SK-N-SH treated with all-trans-retinoic acid at 6 μM for 48 hours (cell line): ENCODE measurements around the gene ART3.

Source experiments
- ATAC-seq: fragments of 200-7000 bp; cut with Tn5 transposase; 3 replicates; pipeline ENCODE4 v1.9.1; 2020; ENCODE audit warnings: mild to moderate bottlenecking, moderate library complexity
- ARNTL ChIP-seq: fragments of 450-650 bp; formaldehyde crosslinking; IDR thresholded peaks from 2 replicates; pipeline ENCODE4 v1.5.0; 2020; ENCODE audit warnings: low read depth, mild to moderate bottlenecking, moderate library complexity, borderline replicate concordance
- BACH2 ChIP-seq: fragments of 250-450 bp; sonication (Bioruptor Pico); IDR thresholded peaks from 2 replicates; pipeline ENCODE4 v1.9.0; 2021; ENCODE audit warnings: mild to moderate bottlenecking, borderline replicate concordance
- CREB5 ChIP-seq: fragments of 250-450 bp; sonication (Bioruptor Pico); IDR thresholded peaks from 2 replicates; pipeline ENCODE4 v1.5.1; 2020; ENCODE audit warnings: low read depth, mild to moderate bottlenecking, moderate library complexity
- CSDC2 ChIP-seq: fragments of 250-450 bp; sonication (Bioruptor Pico); IDR thresholded peaks from 2 replicates; pipeline ENCODE4 v1.5.0; 2020; ENCODE audit warnings: mild to moderate bottlenecking, moderate library complexity
- CSRNP3 ChIP-seq: fragments of 250-450 bp; sonication (Bioruptor Pico); IDR thresholded peaks from 2 replicates; pipeline ENCODE4 v1.5.1; 2021; ENCODE audit warnings: mild to moderate bottlenecking, moderate library complexity
- ESRRG ChIP-seq: fragments of 250-450 bp; sonication (Bioruptor Pico); IDR thresholded peaks from 2 replicates; pipeline ENCODE4 v1.6.1; 2021; ENCODE audit warnings: mild to moderate bottlenecking
- GLIS3 ChIP-seq: fragments of 250-450 bp; sonication (Bioruptor Pico); IDR thresholded peaks from 2 replicates; pipeline ENCODE4 v1.5.0; 2020; ENCODE audit warnings: mild to moderate bottlenecking, moderate library complexity
- OSR1 ChIP-seq: fragments of 250-450 bp; sonication (Bioruptor Pico); IDR thresholded peaks from 2 replicates; pipeline ENCODE4 v1.8.0; 2022; ENCODE audit warnings: moderate library complexity, mild to moderate bottlenecking, inconsistent platforms
- PATZ1 ChIP-seq: fragments of 250-450 bp; sonication (Bioruptor Pico); IDR thresholded peaks from 2 replicates; pipeline ENCODE4 v1.8.0; 2020; ENCODE audit warnings: mild to moderate bottlenecking, moderate library complexity, borderline replicate concordance
- PPARA ChIP-seq: fragments of 250-450 bp; sonication (Bioruptor Pico); IDR thresholded peaks from 2 replicates; pipeline ENCODE4 v1.5.0; 2020; ENCODE audit warnings: mild to moderate bottlenecking, borderline replicate concordance
- RARB ChIP-seq: fragments of 250-450 bp; sonication (Bioruptor Pico); IDR thresholded peaks from 2 replicates; pipeline ENCODE4 v1.8.0; 2021; ENCODE audit warnings: mild to moderate bottlenecking, moderate library complexity
- SNAI2 ChIP-seq: fragments of 250-450 bp; sonication (Bioruptor Pico); IDR thresholded peaks from 2 replicates; pipeline ENCODE4 v1.5.0; 2020; ENCODE audit warnings: mild to moderate bottlenecking, moderate library complexity
- TCF4 ChIP-seq: fragments of 250-450 bp; sonication (Bioruptor Pico); IDR thresholded peaks from 2 replicates; pipeline ENCODE4 v1.8.0; 2021; ENCODE audit warnings: mild to moderate bottlenecking, moderate library complexity, borderline replicate concordance
- TOX ChIP-seq: fragments of 250-450 bp; sonication (Bioruptor Pico); IDR thresholded peaks from 2 replicates; pipeline ENCODE4 v1.8.0; 2021; ENCODE audit warnings: mild to moderate bottlenecking, moderate library complexity, borderline replicate concordance
- ZC3H10 ChIP-seq: fragments of 250-450 bp; sonication (Bioruptor Pico); IDR thresholded peaks from 2 replicates; pipeline ENCODE4 v1.5.1; 2021; ENCODE audit warnings: mild to moderate bottlenecking, moderate library complexity
- ZFP3 ChIP-seq: fragments of 250-450 bp; sonication (Bioruptor Pico); IDR thresholded peaks from 2 replicates; pipeline ENCODE4 v1.5.0; 2020; ENCODE audit warnings: mild to moderate bottlenecking, moderate library complexity
- ZFP30 ChIP-seq: fragments of 450-650 bp; formaldehyde crosslinking; IDR thresholded peaks from 2 replicates; pipeline ENCODE4 v1.5.0; 2022; ENCODE audit warnings: mild to moderate bottlenecking, moderate library complexity
- ZNF565 ChIP-seq: fragments of 450-650 bp; formaldehyde crosslinking; conservative IDR thresholded peaks from 2 replicates; pipeline ENCODE4 v1.5.0; 2020; ENCODE audit warnings: low read depth, mild to moderate bottlenecking, moderate library complexity
- ZNF70 ChIP-seq: fragments of 450-650 bp; formaldehyde crosslinking; IDR thresholded peaks from 2 replicates; pipeline ENCODE4 v1.5.0; 2020; ENCODE audit warnings: mild to moderate bottlenecking, moderate library complexity
- ZNF8 ChIP-seq: fragments of 450-650 bp; formaldehyde crosslinking; IDR thresholded peaks from 2 replicates; pipeline ENCODE4 v1.5.0; 2020; ENCODE audit warnings: mild to moderate bottlenecking, moderate library complexity
- TF ChIP-seq, protein P1 (sequence below): fragments of 250-450 bp; sonication (Bioruptor Pico); IDR thresholded peaks from 2 replicates; pipeline ENCODE4 v1.5.0; 2020; ENCODE audit warnings: mild to moderate bottlenecking, moderate library complexity
- TF ChIP-seq, protein P2 (sequence below): fragments of 250-450 bp; sonication (Bioruptor Pico); IDR thresholded peaks from 2 replicates; pipeline ENCODE4 v1.8.0; 2021; ENCODE audit warnings: low read depth, mild to moderate bottlenecking, moderate library complexity, borderline replicate concordance

ART3 gene

GRCh38 chr4:76074468-76074867 lies at the start of gene ART3:
ART3 (plus strand) TSS chr4:76074709; CDS start chr4:76075890, 1,181 bp downstream.
- no peak for ATAC-seq
- TF ChIP-seq ZFP30 (no peak), CREB5 (CRISPR knock-in tag) (no peak), PATZ1 (no peak), ARNTL (CRISPR knock-in tag) (no peak), ZNF8 (CRISPR knock-in tag) (no peak), BACH2 (CRISPR knock-in tag) (no peak), GLIS3 (no peak), ZNF565 (no peak)
- TF ChIP-seq, protein P1, sequence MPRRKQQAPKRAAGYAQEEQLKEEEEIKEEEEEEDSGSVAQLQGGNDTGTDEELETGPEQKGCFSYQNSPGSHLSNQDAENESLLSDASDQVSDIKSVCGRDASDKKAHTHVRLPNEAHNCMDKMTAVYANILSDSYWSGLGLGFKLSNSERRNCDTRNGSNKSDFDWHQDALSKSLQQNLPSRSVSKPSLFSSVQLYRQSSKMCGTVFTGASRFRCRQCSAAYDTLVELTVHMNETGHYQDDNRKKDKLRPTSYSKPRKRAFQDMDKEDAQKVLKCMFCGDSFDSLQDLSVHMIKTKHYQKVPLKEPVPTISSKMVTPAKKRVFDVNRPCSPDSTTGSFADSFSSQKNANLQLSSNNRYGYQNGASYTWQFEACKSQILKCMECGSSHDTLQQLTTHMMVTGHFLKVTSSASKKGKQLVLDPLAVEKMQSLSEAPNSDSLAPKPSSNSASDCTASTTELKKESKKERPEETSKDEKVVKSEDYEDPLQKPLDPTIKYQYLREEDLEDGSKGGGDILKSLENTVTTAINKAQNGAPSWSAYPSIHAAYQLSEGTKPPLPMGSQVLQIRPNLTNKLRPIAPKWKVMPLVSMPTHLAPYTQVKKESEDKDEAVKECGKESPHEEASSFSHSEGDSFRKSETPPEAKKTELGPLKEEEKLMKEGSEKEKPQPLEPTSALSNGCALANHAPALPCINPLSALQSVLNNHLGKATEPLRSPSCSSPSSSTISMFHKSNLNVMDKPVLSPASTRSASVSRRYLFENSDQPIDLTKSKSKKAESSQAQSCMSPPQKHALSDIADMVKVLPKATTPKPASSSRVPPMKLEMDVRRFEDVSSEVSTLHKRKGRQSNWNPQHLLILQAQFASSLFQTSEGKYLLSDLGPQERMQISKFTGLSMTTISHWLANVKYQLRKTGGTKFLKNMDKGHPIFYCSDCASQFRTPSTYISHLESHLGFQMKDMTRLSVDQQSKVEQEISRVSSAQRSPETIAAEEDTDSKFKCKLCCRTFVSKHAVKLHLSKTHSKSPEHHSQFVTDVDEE: no peak
- TF ChIP-seq, all 23 proteins: peak for 0

GRCh38 chr4:76028350-76028765 lies 46.2 kb upstream of the ART3 start:
- TF ChIP-seq OSR1 (no peak), ARNTL (CRISPR knock-in tag) (no peak), TOX (CRISPR knock-in tag) (no peak), PATZ1 (no peak), ZNF70 (CRISPR knock-in tag) (no peak), TCF4 (CRISPR knock-in tag) (no peak), ZC3H10 (no peak), ZNF8 (CRISPR knock-in tag) (no peak), PPARA (CRISPR knock-in tag) (no peak), CSDC2 (no peak)
- TF ChIP-seq, protein P2, sequence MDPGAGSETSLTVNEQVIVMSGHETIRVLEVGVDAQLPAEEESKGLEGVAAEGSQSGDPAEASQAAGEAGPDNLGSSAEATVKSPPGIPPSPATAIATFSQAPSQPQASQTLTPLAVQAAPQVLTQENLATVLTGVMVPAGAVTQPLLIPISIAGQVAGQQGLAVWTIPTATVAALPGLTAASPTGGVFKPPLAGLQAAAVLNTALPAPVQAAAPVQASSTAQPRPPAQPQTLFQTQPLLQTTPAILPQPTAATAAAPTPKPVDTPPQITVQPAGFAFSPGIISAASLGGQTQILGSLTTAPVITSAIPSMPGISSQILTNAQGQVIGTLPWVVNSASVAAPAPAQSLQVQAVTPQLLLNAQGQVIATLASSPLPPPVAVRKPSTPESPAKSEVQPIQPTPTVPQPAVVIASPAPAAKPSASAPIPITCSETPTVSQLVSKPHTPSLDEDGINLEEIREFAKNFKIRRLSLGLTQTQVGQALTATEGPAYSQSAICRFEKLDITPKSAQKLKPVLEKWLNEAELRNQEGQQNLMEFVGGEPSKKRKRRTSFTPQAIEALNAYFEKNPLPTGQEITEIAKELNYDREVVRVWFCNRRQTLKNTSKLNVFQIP: no peak
- TF ChIP-seq, all 23 proteins: peak for 0
- peak; percentile 32; the same call in 1 of the 3 replicates for ATAC-seq

GRCh38 chr4:76029300-76029699 lies 45.2 kb upstream of the ART3 start:
- ATAC-seq: no peak
- no peak for TF ChIP-seq SNAI2
- TF ChIP-seq CSRNP3 (CRISPR knock-in tag): no peak
- TF ChIP-seq ZNF8 (CRISPR knock-in tag): no peak
- TF ChIP-seq TOX (CRISPR knock-in tag): no peak
- TF ChIP-seq, protein P2: no peak
- TF ChIP-seq ZNF70 (CRISPR knock-in tag): no peak
- no peak for TF ChIP-seq ZNF565
- TF ChIP-seq GLIS3: no peak
- TF ChIP-seq BACH2 (CRISPR knock-in tag): no peak
- TF ChIP-seq RARB (CRISPR knock-in tag): no peak
- TF ChIP-seq ZFP3 (CRISPR knock-in tag): no peak
- TF ChIP-seq ESRRG (CRISPR knock-in tag): no peak
- TF ChIP-seq ZC3H10: no peak
- TF ChIP-seq, all 23 proteins: peak for 0
